Transverse colon (tissue), 4 donors: ENCODE data around the gene ARF1.

ENCODE experiments used
- POLR2AphosphoS5 ChIP-seq, 3 donors: sonication (generic); formaldehyde crosslinking; IDR thresholded peaks; one replicate each; pipeline ENCODE4 v1.6.1; 2016; ENCODE audit warnings: antibody characterized with exemption in 3 of 3
- TF ChIP-seq, protein P1 (sequence below), 5 experiments: fragments of 200-600 bp in 3 of 5; fragments of 450-650 bp in 2 of 5; sonication (generic) in 3 of 5; IDR thresholded peaks; 1 replicate in 2 of 5; 2 replicates in 3 of 5; pipeline ENCODE4 v1.5.1; 2016 to 2017; ENCODE audit warnings: antibody characterized with exemption in 5 of 5, inconsistent platforms in 3 of 5, mild to moderate bottlenecking in 2 of 5, moderate library complexity in 1 of 5

DNA sequence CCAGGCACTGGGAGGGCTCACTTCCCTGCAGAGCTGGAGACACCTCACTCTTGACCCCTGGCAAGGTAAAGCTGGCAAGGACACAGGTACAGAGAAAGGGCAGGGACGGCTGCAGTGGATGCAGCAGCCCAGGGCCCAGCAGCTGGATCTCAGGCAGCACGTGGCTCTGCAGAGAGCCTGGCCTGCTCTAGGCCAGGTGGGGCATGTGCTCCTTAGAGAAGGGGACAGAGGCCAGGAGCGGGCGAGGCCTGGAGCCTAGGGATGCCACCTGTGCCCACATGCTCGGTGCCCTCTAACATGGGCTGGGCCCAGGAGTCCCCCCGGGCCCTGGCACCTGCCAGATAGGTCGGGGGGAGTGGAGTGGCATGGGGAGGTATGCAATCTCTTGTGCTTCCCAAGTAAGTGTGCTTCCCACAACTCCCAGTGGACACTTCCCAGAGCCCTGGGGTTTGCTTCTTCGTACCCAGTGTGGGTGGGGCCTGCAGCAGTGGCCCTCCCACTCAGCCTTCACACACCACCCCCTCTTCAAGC lies 45.7 kb upstream of the ARF1 start:
- no peak for TF ChIP-seq POLR2AphosphoS5 (IDR thresholded peaks at IDR 0.05)
- TF ChIP-seq, protein P1, sequence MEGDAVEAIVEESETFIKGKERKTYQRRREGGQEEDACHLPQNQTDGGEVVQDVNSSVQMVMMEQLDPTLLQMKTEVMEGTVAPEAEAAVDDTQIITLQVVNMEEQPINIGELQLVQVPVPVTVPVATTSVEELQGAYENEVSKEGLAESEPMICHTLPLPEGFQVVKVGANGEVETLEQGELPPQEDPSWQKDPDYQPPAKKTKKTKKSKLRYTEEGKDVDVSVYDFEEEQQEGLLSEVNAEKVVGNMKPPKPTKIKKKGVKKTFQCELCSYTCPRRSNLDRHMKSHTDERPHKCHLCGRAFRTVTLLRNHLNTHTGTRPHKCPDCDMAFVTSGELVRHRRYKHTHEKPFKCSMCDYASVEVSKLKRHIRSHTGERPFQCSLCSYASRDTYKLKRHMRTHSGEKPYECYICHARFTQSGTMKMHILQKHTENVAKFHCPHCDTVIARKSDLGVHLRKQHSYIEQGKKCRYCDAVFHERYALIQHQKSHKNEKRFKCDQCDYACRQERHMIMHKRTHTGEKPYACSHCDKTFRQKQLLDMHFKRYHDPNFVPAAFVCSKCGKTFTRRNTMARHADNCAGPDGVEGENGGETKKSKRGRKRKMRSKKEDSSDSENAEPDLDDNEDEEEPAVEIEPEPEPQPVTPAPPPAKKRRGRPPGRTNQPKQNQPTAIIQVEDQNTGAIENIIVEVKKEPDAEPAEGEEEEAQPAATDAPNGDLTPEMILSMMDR (IDR thresholded peaks at IDR 0.05) = no peak
